Activated effector memory CD4-positive, alpha-beta T cell treated with anti-CD3 and anti-CD28 coated beads, Interleukin-2, amount 50 U/mL, for 16 hours (primary cell): ENCODE results near the gene MYL12A.

Experiments used
- DNase-seq: peaks from one replicate; pipeline ENCODE4 v3.0.0-alpha.2; 2020

Gene MYL12A

GRCh38 chr18:3284501-3284900 lies 36.9 kb downstream of the MYL12A start:
- DNase-seq: no peak

- DNase-seq: no peak
Observed at GRCh38 chr18:3286159-3286558, 38.6 kb downstream of the MYL12A start.

GRCh38 chr18:3293196-3293951 lies 45.8 kb downstream of the MYL12A start:
- DNase-seq: no peak

GRCh38 chr18:3294435-3295080 lies 47.0 kb downstream of the MYL12A start:
- DNase-seq: no peak

DNA sequence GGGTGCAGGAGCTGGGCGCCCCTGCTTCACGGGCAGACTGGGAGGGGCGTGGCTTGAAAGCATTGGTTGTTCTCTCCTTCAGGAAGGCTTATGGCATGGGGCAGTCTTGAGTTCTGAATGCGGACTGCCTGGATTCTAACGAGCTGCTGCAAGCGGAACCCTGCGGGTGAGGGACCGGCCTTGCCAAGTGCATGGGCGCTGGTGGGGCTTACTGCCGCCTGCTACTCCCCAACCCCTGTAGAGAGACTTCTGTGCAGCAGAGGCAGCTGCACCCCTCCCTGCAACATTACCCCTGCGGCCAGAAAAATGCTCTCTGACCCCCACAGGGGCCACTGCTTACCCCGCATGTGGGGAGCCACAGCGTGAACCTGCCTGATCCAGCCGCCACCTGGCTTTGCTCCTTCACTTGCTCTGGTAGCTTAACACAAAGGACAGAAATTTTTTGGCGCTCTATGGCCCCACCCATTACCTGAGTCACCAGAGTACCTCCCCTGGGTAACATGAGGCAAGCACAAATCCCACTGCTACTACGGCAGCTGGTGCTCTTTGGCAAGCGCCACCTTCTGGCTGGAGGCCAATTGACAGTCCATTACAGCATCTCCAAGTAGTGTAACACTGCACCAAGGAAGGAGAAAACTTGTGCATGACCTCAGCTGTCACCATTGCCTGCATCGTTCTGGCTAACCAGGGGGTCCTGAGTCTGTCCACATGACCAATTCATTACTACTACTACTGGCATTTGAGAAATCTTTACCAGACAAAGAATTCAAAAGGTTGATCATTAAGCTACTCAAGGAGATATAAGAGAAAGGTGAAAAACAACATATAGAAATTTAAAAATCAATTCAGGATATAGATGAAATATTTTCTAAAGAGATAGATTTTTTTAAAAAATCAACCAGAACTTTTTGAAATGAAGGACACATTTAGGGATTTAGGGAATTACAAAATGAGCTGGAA lies 49.7 kb downstream of the MYL12A start:
- peak; percentile 98 for DNase-seq

DNA sequence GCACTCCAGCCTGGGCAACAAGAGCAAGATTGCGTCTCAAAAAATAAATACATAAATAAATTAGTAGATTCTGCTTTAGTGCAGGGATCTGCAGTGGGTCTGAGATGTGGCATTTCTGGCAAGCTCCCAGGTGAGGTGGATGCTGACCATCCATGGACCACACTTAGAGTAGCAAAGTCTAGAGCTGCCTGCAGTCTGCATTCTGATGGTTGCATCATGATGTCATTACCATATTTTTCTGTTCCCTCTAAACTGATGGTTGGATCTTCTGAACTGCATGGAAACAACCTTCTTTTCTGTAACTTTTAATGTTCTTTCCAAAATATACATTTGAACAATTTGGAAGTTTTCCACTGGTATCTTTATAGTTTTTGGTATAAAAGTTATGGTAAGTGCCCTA lies 57.2 kb downstream of the MYL12A start:
- no peak for DNase-seq

GRCh38 chr18:3305354-3305762 lies 57.8 kb downstream of the MYL12A start:
- peak; percentile 76 for DNase-seq
